NCI-H1105 treated with DMSO at 0.1 percent for 48 hours (cell line): ENCODE measurements around the gene OSBP2.

ENCODE experiments used
- DNase-seq: peaks from one replicate; lab custom pipeline; 2025; lab: John Stamatoyannopoulos, UW

The OSBP2 gene

DNA sequence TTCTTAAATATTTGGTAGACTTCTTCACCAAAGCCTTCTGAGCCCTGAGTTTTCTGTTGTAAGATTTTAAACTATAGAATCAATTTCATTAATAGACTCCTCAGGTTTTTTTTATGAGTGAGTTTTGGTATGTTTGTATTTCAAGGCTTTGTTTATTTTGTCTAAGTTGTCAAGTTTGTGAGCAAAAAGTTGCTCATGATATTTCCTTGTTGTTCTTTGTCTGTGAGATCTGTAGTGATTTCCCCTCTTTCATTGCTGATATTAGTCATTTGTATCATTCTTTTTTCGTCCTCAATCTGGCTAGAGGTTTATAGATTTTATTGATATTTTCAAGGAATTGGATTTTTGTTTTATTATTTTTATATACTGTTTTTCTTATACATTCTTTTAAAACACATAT is 152.9 kb downstream of the OSBP2 start:
- DNase-seq: no peak

DNA sequence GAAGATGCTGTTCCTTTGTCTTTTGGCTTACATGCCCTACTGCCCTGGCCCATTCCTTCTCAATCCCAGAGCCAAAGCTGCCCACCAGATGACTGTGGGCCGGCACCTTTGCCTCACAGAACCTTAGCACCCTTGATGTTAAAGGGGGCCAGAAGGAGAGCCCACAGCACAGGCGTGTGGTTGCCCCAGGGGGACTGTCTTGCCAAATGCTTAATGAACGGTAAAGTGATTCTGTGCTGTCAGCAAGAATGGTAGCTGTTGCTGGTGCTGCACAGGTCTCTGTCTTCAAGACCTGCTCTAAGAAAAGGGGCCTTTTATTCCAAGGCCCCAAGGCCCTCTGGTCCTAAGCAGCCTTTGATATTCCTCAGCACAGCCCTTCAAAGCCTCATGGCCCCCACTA is 160.6 kb downstream of the OSBP2 start:
- no peak for DNase-seq

DNA sequence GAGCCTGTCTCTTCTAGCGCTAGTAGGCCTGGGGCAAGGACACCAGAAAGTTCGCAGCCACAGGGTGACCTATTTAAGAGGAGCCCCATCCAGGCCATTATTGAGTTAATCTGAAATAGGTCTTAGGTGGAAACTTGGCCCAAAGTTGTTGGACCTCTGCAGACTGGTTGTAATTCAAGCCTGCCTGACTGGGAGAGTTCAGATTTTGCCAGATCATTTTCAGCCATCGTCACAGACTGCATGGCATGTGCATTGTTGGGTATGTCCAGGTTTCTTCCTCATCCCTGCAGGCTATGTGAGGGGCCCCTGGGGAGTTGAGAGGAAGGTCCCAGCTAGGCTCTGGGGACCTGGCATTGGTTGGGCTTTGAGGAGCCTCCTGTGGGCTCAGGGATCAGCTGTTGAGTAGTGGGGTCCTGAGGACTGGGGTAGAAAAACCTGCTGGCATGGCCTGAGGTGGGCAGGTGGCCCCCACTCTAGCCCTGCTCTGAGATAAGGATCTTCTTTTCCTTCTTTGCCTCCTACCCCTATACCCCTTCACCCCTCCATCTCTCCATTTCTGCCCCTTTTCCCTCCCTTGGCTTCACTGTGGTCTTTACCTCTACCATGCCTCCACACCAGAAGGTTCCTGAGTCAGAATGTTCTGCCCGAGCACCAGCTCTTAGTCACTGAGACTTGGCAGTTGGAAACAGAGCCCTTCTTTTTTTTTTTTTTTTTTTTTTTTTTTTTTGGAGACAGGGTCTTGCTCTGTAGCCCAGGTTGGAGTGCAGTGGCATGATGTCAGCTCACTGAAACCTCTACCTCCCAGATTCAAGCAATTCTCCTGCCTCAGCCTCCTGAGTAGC is 161.2 kb downstream of the OSBP2 start:
- no peak for DNase-seq

DNA sequence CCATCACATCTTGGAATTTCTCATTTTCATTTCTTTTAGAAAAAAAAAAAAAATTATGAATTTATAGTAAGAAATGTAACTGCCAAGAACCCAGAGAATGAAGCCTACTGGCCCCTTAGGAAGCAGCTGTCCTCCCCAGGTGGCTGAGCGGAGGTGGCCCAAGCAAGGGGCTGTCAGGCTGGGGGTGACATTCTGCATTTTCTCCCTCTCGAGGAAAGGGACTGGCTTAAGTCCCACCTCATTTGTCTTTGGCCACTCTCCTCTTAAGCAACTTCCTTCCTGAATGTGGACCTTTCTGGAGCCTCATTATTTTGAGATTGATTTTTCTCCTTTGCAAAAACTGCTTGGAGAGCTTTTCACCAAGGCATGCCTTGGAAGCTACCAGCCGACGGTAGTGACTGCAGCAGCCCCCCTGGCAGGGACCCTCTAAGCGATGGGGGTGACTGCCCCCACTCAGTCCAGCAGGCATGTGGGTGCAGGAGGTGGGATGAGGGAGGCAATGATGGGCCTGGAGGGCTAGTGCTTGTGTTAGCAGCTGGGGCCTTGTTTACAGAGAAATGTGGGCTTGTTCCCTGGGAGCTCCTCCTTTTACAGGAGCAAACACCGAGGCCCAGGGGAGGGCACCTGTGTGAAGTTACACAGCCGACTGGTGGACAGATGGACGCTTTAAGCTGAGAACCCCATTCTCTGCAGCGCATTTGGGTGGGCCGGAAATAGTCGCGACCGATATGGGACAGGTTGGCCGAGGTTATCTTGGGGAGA is 162.2 kb downstream of the OSBP2 start:
- no peak for DNase-seq

DNA sequence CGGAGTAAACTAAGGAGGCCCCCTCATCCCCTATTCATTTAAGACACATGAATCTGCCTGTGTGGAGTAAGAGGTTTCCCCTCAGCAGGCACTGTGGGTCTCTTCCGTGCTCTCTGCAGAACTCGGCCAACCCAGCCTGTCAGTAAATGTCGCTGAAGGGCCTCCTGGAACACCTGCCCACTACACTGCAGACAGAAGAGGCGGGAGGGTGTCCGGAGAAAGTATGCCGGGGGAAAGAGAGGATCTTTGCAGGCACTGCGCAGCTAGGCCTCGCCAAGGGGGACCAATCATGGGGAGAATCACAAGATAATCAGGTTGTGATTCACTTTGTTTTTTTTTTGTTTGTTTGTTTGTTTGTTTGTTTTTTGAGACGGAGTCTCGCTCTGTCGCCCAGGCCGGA is 163.1 kb downstream of the OSBP2 start:
- no peak for DNase-seq

DNA sequence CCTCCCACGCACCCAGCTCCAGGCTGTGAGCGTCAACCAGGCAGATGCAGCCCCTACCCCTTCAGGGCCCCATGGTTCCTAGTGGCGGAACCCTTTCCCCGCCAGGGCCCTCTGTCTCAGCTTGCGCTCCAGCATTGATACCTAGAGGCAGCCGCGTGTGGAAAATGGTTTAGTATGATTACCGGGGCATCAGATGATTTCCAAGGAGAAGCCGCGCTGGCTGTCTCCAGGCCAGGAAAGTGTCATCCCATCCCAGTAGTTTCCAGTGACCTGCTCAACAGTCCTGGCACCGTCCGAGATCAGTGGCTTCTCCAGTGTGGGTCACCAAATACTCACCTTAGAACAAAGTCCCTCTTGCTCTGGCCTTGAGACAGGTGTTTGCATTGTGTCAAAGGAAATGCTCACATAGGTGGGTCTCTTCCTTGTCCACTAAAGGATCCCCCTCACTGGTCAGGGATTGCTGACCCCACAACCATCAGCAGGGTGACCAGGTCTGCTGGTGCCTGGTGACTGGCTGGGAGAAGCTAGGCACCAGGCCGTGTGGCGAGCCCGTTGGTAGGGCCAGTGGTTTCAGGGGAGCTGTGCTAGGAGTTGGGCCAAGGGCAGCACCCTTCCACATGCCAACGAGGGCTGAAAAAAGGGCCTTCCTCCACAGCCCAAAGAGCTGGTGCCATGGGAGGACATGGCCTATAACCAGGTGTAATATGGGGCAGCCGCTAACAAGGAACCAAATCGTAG is 164.5 kb downstream of the OSBP2 start:
- DNase-seq: no peak

DNA sequence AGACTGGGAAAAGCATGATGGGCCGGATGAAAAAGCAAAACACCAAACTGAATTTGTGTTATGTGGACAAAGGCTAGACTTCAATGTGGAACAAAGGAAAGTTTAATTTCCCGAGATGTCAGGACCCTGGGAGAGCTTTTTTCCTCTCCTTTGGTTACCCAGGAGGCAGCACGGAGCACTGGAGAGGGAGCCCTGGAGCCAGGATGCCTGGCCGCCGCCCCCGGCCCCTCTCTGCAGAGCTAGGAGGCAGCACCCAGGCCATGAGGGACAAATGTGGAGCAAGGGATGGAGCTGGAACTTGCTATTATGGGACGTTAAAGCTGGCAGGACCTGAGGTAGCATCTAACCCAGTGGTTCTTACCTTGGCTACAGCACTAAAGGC is 165.0 kb downstream of the OSBP2 start:
- DNase-seq: no peak

DNA sequence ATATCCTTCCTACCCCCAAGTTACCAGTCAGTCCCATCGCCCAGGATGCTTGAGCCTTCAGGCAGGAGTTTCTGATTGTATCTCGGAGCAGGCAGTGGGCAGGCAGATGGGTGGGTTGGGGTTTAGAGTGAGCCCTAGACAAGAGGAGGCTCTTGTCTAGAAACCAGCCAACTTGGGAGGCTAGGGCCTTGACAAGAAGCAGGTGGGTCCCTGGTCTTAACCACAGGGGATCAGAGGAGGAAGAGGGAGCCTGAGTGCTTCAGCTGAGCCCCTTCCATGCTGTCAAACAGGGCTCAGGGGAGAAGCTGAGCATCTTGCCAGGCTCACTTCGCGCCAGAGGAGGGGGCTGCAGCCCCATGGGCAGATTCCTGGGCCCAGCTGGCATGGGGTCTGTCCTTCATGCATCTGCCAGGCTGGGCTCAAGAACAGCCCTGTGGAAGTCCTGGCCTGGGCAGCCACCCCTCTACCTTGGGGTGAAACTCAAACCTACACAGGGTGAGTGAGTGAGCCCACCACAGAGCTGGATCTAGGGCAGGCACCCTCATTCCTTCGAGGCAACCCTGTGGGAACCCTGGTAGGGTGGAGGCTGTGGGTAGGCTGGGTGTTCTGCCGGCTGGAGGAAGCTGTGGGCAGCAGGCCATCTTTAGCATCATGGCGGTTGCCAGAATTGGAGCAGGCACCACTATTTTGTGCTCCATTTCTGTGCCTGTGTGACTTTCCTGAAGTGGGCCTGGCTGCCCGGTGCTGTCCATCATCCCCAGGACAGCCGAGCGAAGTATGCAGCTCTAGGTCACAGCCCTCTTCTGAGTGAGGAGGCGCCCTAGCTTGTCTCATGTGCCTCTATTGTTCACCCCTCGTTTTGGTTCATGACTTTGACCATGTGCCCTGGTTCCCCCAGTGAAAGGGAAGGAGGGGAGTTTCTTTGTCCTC is 165.8 kb downstream of the OSBP2 start:
- DNase-seq: no peak

DNA sequence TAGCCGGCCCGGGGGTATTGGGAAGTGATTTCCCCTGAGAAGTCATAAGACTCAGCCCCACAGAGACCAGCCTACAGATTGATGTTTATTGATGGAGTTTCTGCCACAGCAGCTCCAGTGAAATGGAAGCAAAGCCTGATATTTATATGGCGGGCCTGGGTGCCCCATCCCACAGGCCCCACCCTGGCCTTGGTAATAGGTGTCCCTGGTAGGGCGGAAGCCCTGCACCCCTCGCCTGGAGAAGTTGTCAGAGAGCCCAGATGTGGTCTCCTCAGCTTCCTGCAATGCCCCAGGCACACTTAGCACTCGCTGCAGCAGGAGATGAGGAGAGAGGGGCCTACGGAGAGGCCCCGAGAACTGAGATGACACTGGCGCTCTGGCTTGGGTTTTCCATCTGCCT is 166.5 kb downstream of the OSBP2 start:
- DNase-seq: no peak

DNA sequence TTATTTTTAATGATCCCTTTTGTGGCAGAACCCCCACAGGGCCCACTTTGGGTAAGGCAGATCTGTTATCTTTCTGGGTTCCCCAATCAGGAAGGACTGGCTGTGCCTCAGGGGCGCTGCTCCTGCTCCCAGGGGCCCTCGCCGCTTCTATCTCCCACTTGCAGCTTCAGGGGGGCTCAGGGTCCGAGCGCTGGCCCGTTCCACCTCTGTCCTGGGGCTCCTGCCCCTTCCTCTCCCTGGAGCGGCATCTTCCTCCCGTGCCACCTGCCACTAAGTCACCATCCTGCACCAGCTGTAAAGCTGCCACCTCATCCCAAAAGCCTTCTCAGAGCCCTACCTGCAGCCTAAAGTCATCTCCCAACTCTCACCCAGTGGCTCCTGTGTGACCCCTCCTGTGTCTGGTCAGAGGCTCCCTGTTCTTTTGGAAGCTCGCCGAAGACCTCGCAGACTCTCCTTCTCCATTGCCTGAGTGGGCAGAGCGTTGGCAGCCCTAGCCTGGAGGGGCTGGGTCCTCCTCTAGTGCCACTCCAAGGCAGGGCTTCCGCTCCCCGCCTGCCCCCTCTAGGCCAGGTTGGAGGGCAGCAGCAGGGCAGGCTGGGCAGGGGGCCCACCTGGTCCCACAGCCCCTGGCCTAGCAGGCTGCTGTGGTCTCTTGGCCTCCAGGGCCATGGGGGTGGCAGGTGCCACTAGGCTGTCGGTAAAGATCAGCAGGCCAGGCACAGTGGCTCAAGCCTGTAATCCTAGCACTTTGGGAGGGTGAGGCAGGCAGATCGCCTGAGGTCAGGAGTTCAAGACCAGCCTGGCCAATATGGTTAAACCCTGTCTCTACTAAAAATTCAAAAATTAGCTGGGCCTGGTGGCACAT is 167.2 kb downstream of the OSBP2 start:
- no peak for DNase-seq

DNA sequence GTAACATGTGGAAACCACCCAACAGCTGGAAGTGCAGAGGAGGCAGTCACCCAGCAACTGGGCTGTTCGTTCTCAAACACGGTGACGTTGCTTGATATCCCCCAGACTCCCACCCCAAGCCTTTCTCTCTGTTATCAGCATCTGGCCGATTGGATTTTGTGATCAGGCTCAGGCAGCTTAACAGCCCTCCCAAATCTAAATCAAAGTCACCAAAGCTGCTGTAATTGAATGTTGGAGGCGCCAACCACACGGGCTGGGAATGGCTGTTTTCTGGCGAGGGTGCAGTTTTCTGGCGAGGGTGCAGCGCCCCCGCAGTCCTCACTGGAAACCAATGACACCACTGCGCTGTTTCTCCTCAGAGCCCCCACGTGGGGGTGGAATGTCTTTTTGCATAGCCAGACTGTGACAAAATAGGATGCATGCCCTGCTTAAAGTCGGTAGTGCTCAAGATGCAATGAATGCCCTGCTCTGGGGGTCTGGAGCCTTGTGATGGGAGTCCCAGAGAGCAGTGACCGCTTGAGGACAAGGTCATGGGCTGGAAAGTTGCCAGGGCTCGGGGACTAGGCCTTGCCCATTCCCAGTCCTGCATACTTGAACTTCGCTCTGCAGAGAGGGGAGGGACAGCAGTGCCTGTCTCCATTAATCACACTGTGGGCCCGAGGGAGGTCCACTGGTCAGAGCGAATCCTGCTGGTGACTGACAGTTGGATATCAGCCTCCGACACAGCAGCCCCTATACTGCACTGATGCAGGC is 168.6 kb downstream of the OSBP2 start:
- DNase-seq: no peak

DNA sequence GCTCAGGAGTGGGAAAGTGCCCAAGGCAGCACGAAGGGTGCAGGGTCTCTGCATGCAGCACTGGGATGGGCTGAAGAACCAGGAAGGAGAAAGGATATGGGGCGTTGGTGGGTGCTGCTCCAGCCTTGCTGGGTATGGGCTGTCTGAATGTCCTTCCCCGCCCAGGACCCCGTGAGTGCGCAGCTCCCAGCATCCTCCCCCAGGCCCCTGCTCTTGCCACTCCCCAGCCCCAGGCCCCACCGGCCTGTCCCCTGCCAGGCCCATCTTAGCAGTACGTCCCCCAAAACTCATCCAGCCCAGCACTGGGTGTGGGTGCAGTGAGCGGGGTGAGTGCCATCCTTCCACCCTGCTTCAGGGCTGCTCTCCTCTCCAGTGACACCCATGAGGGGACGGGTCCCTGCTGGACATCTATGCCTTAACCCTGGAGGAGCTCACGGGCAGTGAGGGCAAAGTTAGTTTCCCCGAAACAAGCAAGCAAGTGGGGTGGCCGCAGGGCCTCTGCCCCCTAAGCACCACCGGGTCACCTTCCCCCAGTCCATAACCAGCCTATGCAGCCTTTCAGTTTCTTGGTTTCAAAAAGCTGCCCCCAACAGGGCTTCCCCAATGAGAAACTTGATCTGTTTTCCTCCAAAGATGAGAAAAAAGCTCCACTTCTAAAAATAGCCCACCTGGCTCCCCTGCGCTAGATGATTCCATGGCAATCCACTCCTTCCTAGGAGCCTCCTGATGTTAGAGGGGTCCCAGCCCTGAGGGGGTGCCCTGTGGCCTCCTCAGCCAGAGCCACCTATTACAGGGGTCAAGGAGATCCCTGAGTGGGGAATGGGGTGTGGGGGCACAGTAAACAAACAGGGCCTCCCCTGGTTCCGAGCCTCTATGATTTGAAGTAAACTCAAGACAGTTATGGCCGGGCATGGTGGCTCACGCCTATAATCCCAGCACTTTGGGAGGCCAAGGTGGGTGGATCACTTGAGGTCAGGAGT is 170.1 kb downstream of the OSBP2 start:
- DNase-seq: no peak

DNA sequence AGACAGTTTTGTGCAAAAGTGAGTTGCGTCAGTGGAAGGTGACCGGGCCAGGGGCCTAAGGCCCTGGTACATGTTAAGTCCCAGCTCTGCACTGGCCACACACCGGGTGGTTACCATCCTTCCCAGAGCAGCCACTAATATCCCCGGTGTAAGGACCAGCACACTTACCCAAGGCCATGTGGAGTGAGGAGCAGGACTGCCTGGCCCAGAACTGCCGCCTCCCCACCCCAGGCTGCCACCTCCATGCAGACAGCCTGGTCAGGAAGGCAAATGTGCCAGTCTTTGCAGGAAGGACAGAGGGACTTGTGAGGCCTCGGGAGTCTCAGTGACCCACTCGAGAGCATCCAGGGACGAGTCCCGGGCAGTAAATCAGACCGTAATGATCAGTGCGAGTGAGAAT is 171.0 kb downstream of the OSBP2 start:
- DNase-seq: no peak

DNA sequence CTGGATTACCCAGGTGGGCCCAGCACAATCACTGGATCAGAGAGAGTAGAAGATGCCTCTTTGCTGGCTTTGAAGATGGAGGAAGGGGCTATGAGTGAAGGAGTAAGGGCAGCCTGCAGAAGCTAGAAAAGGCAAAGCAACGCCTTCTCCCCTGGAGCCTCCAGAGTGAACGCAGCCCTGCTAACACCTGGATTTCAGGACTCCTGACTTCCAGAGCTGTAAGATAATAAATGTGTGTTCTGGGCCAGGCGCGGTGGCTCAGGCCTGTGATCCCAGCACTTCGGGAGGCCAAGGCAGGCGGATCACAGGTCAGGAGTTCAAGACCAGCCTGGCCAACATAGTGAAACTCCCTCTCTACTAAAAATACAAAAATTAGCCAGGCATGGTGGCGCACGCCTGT is 171.5 kb downstream of the OSBP2 start:
- DNase-seq: no peak

DNA sequence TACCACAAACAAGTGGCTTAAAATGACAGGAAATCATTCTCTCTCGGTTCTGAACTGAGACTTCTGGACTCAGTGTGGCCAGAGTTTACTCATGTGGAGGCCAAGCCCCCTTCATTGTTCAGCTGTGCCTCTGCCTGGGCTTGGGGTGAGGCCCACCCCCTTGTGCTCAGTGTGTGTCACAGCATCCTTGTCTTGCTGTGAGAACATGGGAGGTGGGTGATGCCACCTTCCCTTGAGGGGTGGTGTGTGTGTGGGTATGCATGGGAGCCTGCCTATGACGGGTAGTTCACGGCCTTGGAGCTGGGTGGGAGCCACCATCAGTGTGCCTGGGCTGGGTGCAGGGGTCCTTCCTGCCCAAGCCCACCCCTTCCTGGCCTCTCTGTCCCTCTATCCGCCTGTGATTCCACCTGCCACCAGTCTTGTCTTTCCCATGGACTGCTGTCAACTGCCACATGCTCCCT is 172.2 kb downstream of the OSBP2 start:
- DNase-seq: no peak

DNA sequence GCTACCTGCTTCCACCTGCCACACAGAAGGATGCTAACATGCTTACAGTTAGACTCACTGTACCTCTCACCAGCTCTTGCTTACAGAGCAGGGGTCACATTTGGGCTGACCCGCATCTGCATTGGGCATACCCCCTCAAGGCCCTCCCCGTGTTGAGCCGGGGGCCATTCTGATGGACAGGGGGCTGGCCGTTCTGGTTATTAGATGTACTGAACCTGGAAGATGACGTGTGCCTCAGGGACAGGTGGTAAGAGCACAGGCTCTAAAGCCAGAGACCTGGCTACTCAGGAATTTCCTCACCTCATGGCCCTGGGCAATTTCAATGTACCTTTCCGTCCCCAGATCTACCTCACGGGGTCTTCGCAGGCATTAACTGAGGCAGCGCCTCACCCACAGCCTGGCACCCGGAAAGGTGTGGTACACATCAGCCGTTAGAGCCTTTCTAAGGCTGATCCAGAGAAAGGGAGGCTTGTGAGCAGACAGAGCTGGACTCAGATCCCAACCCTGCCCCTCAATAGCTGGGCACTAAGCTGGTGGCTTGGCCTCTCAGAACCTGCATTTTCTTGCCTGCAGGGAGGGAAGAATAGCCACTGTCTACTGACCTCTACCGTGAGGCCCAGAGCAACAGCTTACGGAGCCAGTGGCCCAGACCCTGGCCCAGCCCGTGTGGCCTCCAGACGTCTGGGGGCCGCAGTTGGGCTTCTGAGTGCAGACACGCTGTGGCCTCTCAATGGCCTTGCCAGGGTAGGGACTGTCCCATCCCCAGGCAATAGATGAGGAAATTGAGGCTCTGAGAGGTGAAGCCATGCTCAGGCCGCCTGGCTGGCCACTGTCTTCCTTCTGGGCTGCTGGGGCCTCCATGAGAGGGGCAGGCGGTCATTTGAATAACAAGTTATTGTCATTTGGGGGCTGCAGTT is 173.3 kb downstream of the OSBP2 start:
- no peak for DNase-seq

DNA sequence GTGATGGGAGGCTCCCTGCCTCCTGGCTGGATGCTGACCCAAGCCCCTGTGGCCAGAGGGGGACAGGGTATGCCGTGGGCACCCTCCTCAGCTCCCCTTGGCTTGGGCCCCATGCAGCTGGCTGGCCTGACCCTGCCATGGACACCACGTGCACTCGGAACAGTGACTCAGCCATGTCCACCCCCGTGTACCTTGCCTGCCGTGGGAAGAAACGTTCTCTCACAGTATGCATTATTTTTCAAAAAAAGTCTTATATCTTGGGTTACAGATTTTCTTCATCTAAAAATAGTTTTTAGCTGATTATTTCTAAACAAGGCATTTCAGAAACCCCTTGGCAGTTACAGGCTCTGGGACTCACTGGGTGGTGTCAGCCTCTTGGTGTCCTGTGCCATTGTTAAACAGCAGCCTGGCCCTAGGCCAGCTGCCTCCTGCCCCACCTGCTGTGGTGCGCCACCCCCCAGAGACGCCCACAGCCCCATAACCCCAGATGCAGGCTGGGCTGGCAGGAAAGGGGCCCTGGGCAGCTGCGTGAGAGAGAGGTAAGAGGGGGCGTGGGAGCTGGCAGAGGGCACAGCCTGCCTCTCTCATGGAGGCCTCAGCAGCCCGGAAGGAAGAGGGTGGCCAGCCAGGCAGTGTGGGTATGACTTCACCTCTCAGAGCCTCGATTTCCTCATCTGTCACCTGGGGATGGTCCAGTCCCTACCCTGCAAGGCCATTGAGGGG is 174.2 kb downstream of the OSBP2 start:
- DNase-seq: peak; percentile 55
